WERI-Rb-1 (cell line): ENCODE data around the gene SH3RF1.

Source experiments
- DNase-seq: peaks from one replicate; pipeline ENCODE4 v3.0.0-alpha.2; 2020
- H3K27ac ChIP-seq: fragments of 250-450 bp; sonication (Bioruptor Pico); 2 replicates; pipeline ENCODE4 v1.5.1; 2020; ENCODE audit warnings: mild to moderate bottlenecking, moderate library complexity
- H3K27me3 ChIP-seq: fragments of 250-450 bp; sonication (Bioruptor Pico); 2 replicates; pipeline ENCODE4 v1.5.1; 2021; ENCODE audit warnings: mild to moderate bottlenecking, low read depth, moderate library complexity; ENCODE audit not compliant: insufficient read depth, severe bottlenecking
- H3K36me3 ChIP-seq: fragments of 250-450 bp; sonication (Bioruptor Pico); 2 replicates; pipeline ENCODE4 v1.5.1; 2020; ENCODE audit warnings: mild to moderate bottlenecking, moderate library complexity
- H3K4me3 ChIP-seq: 2 replicates; pipeline ENCODE4 v1.5.1; 2011; ENCODE audit warnings: low read depth, mild to moderate bottlenecking, control low read depth, low read length
- H3K9me3 ChIP-seq: fragments of 250-450 bp; sonication (Bioruptor Pico); 2 replicates; pipeline ENCODE4 v1.5.1; 2021; ENCODE audit warnings: mild to moderate bottlenecking, moderate library complexity; ENCODE audit not compliant: severe bottlenecking
- CTCF ChIP-seq: IDR thresholded peaks from 2 replicates; pipeline ENCODE4 v1.5.1; 2011; ENCODE audit warnings: low read depth, mild to moderate bottlenecking, control low read depth, inconsistent platforms, low read length

Gene SH3RF1

GRCh38 chr4:169094656-169095231, 176.0 kb downstream of the SH3RF1 start:
- DNase-seq: no peak
- TF ChIP-seq CTCF: no peak
- Histone ChIP-seq H3K4me3 (no peak overlapping the region), H3K36me3 (peaks cover 4% of the 10 kb centered on the region; the same call in 1 of the 2 replicates), H3K27me3 (no peaks in the 10 kb centered on the region), H3K27ac (no peak overlapping the region), H3K9me3 (peaks cover 5% of the 10 kb centered on the region)

- Histone ChIP-seq H3K4me3 (no peak overlapping the region), H3K27me3 (no peaks in the 10 kb centered on the region), H3K27ac (no peak overlapping the region), H3K36me3 (peaks cover 4% of the 10 kb centered on the region; the same call in 1 of the 2 replicates), H3K9me3 (peaks cover 5% of the 10 kb centered on the region)
- DNase-seq: no peak
- no peak for TF ChIP-seq CTCF
These were observed 177.8 kb downstream of the SH3RF1 start for GRCh38 chr4:169092889-169093522.

GRCh38 chr4:169090484-169091215, 180.1 kb downstream of the SH3RF1 start:
- Histone ChIP-seq H3K4me3 (no peak overlapping the region), H3K27ac (no peak overlapping the region), H3K36me3 (peaks cover 1% of the 10 kb centered on the region; the same call in 1 of the 2 replicates), H3K27me3 (no peaks in the 10 kb centered on the region), H3K9me3 (peaks cover 5% of the 10 kb centered on the region)
- DNase-seq: no peak
- TF ChIP-seq CTCF: no peak

GRCh38 chr4:169089004-169089403, 181.8 kb downstream of the SH3RF1 start:
- Histone ChIP-seq H3K4me3 (no peak overlapping the region), H3K27me3 (no peaks in the 10 kb centered on the region), H3K36me3 (no peaks in the 10 kb centered on the region; the same call in 1 of the 2 replicates), H3K9me3 (peaks cover 5% of the 10 kb centered on the region), H3K27ac (no peak overlapping the region)
- DNase-seq: no peak
- TF ChIP-seq CTCF: no peak

- H3K27ac ChIP-seq: no peak overlapping the region
- H3K9me3 ChIP-seq: no peaks in the 10 kb centered on the region
- DNase-seq: no peak
- H3K27me3 ChIP-seq: no peaks in the 10 kb centered on the region
- no peak overlapping the region for H3K4me3 ChIP-seq
- TF ChIP-seq CTCF: no peak
- no peaks in the 10 kb centered on the region for H3K36me3 ChIP-seq
These were observed 185.8 kb downstream of the SH3RF1 start for GRCh38 chr4:169084954-169085353.
